Activated T-cell treated with anti-CD3 and anti-CD28 coated beads for 1 hour (primary cell): ENCODE results near the gene PNKD.
"Not testable (repeated sequence)": the region's sequence is repeated elsewhere in the genome, so short reads cannot be mapped to it uniquely, and the experiment has no call there.

ENCODE experiments used
- DNase-seq: peaks from one replicate; pipeline ENCODE4 v3.0.0-alpha.2; 2020; ENCODE audit warnings: low read depth

PNKD gene

GRCh38 chr2:218273214-218273907 is 3.0 kb downstream of the PNKD start:
- not testable (repeated sequence) for DNase-seq

GRCh38 chr2:218273908-218274249 is 3.6 kb downstream of the PNKD start:
- no peak for DNase-seq

GRCh38 chr2:218274586-218274985 is 4.3 kb downstream of the PNKD start:
- no peak for DNase-seq

- no peak for DNase-seq
These were observed 5.2 kb downstream of the PNKD start for GRCh38 chr2:218275371-218276072.

GRCh38 chr2:218276986-218277755 is 6.9 kb downstream of the PNKD start:
- no peak for DNase-seq

GRCh38 chr2:218277921-218278320 is 7.6 kb downstream of the PNKD start:
- DNase-seq = no peak

- DNase-seq = no peak
These were observed 8.4 kb downstream of the PNKD start for GRCh38 chr2:218278531-218279360.

GRCh38 chr2:218280260-218280870 is 10.0 kb downstream of the PNKD start:
- DNase-seq = no peak

GRCh38 chr2:218281449-218281848 is 11.1 kb downstream of the PNKD start:
- DNase-seq = no peak

GRCh38 chr2:218282173-218282991 is 12.1 kb downstream of the PNKD start:
- DNase-seq = no peak

GRCh38 chr2:218284106-218284811 is 13.9 kb downstream of the PNKD start:
- peak; percentile 30 for DNase-seq

- no peak for DNase-seq
These were observed 15.3 kb downstream of the PNKD start for GRCh38 chr2:218285604-218286003.

GRCh38 chr2:218286570-218287459 is 16.5 kb downstream of the PNKD start:
- DNase-seq = peak; percentile 63

- no peak for DNase-seq
These were observed 19.5 kb downstream of the PNKD start for GRCh38 chr2:218289639-218290315.

GRCh38 chr2:218290316-218291261 is 20.3 kb downstream of the PNKD start:
- DNase-seq = peak; percentile 36

- no peak for DNase-seq
These were observed 21.2 kb downstream of the PNKD start for GRCh38 chr2:218291318-218292047.
